ENCODE measurements around the gene RIBC2.
A peak's percentile ranks its signal among the peaks of the same experiment; 100 is the strongest.

Gene RIBC2

GRCh38 chr22:45418056-45418769 lies 4.7 kb downstream of the RIBC2 start:
- Mint-ChIP-seq H3K27ac (no peak overlapping the region), H3K9me3 (no peaks in the 10 kb centered on the region), H3K27me3 (peaks cover 0 to 9% of the 10 kb centered on the region in 2 donors), H3K36me3 (ENCODE audit: insufficient read depth) (peaks cover 3% of the 10 kb centered on the region), H3K4me1 (ENCODE audit: low read depth in 2 of 2) (peaks cover 5 to 8% of the 10 kb centered on the region in 2 donors), H3K4me3 (no peak overlapping the region)
- DNase-seq (no peak), ATAC-seq (replicated peaks) (no peak)

- no peak for ATAC-seq (replicated peaks)
- Mint-ChIP-seq H3K4me1 (ENCODE audit: low read depth in 2 of 2) (peaks cover 1 to 4% of the 10 kb centered on the region in 2 donors), H3K27me3 (peaks cover 0 to 9% of the 10 kb centered on the region in 2 donors), H3K9me3 (no peaks in the 10 kb centered on the region), H3K36me3 (ENCODE audit: insufficient read depth) (peaks cover 3% of the 10 kb centered on the region), H3K27ac (peak overlapping the region in 1 of 2 donors; percentile 20), H3K4me3 (no peak overlapping the region)
- DNase-seq = no peak
Observed at GRCh38 chr22:45418770-45419138, 5.3 kb downstream of the RIBC2 start.

GRCh38 chr22:45420011-45420410 lies 6.5 kb downstream of the RIBC2 start:
- ATAC-seq (replicated peaks) (no peak), DNase-seq (no peak)
- Mint-ChIP-seq H3K4me1 (ENCODE audit: low read depth in 2 of 2) (peaks cover 0 to 1% of the 10 kb centered on the region in 2 donors), H3K27ac (no peak overlapping the region), H3K27me3 (peaks cover 0 to 9% of the 10 kb centered on the region in 2 donors), H3K9me3 (no peaks in the 10 kb centered on the region), H3K36me3 (ENCODE audit: insufficient read depth) (peaks cover 3% of the 10 kb centered on the region), H3K4me3 (no peak overlapping the region)

- Mint-ChIP-seq H3K36me3 (ENCODE audit: insufficient read depth) (peaks cover 2% of the 10 kb centered on the region), H3K9me3 (no peaks in the 10 kb centered on the region), H3K4me3 (no peak overlapping the region), H3K27me3 (peaks cover 0 to 9% of the 10 kb centered on the region in 2 donors), H3K27ac (peak overlapping the region in 1 of 2 donors; percentile 5), H3K4me1 (ENCODE audit: low read depth in 2 of 2) (peaks cover 0 to 1% of the 10 kb centered on the region in 2 donors)
- DNase-seq (no peak), ATAC-seq (replicated peaks) (no peak)
Observed at GRCh38 chr22:45420539-45420938, 7.0 kb downstream of the RIBC2 start.

GRCh38 chr22:45421349-45422055 lies 8.0 kb downstream of the RIBC2 start:
- peaks cover 0 to 1% of the 10 kb centered on the region in 2 donors for H3K4me1 Mint-ChIP-seq (ENCODE audit: low read depth in 2 of 2)
- no peak overlapping the region for H3K4me3 Mint-ChIP-seq
- H3K27ac Mint-ChIP-seq = peak overlapping the region in 1 of 2 donors; percentile 38
- peaks cover 0 to 16% of the 10 kb centered on the region in 2 donors for H3K27me3 Mint-ChIP-seq
- ATAC-seq (replicated peaks) = no peak
- H3K9me3 Mint-ChIP-seq = no peaks in the 10 kb centered on the region
- no peaks in the 10 kb centered on the region for H3K36me3 Mint-ChIP-seq (ENCODE audit: insufficient read depth)
- no peak for DNase-seq

GRCh38 chr22:45422237-45422983 lies 8.9 kb downstream of the RIBC2 start:
- no peak for DNase-seq
- H3K4me3 Mint-ChIP-seq = no peak overlapping the region
- no peak for ATAC-seq (replicated peaks)
- H3K36me3 Mint-ChIP-seq (ENCODE audit: insufficient read depth) = no peaks in the 10 kb centered on the region
- peaks cover 0 to 1% of the 10 kb centered on the region in 2 donors for H3K4me1 Mint-ChIP-seq (ENCODE audit: low read depth in 2 of 2)
- H3K9me3 Mint-ChIP-seq = peaks cover 0 to 2% of the 10 kb centered on the region in 2 donors
- peaks cover 0 to 24% of the 10 kb centered on the region in 2 donors for H3K27me3 Mint-ChIP-seq
- peak overlapping the region in 1 of 2 donors; percentile 38 for H3K27ac Mint-ChIP-seq

GRCh38 chr22:45423524-45423923 lies 10.0 kb downstream of the RIBC2 start:
- peaks cover 0 to 34% of the 10 kb centered on the region in 2 donors for H3K27me3 Mint-ChIP-seq
- H3K9me3 Mint-ChIP-seq = peaks cover 0 to 2% of the 10 kb centered on the region in 2 donors
- no peak overlapping the region for H3K4me3 Mint-ChIP-seq
- no peak overlapping the region for H3K27ac Mint-ChIP-seq
- peaks cover 0 to 1% of the 10 kb centered on the region in 2 donors for H3K4me1 Mint-ChIP-seq (ENCODE audit: low read depth in 2 of 2)
- no peaks in the 10 kb centered on the region for H3K36me3 Mint-ChIP-seq (ENCODE audit: insufficient read depth)
- DNase-seq (no peak), ATAC-seq (replicated peaks) (no peak)

- no peak overlapping the region for H3K4me3 Mint-ChIP-seq
- H3K27ac Mint-ChIP-seq = no peak overlapping the region
- peaks cover 0 to 42% of the 10 kb centered on the region in 2 donors for H3K27me3 Mint-ChIP-seq
- no peak for ATAC-seq (replicated peaks)
- no peaks in the 10 kb centered on the region for H3K36me3 Mint-ChIP-seq (ENCODE audit: insufficient read depth)
- H3K9me3 Mint-ChIP-seq = peaks cover 0 to 2% of the 10 kb centered on the region in 2 donors
- DNase-seq = no peak
- H3K4me1 Mint-ChIP-seq (ENCODE audit: low read depth in 2 of 2) = peaks cover 0 to 1% of the 10 kb centered on the region in 2 donors
Observed at GRCh38 chr22:45424241-45424731, 10.8 kb downstream of the RIBC2 start.

- peaks cover 0 to 44% of the 10 kb centered on the region in 2 donors for H3K27me3 Mint-ChIP-seq
- DNase-seq (no peak), ATAC-seq (replicated peaks) (no peak)
- H3K27ac Mint-ChIP-seq = no peak overlapping the region
- no peak overlapping the region for H3K4me3 Mint-ChIP-seq
- no peaks in the 10 kb centered on the region for H3K36me3 Mint-ChIP-seq (ENCODE audit: insufficient read depth)
- peaks cover 0 to 1% of the 10 kb centered on the region in 2 donors for H3K4me1 Mint-ChIP-seq (ENCODE audit: low read depth in 2 of 2)
- H3K9me3 Mint-ChIP-seq = peaks cover 0 to 2% of the 10 kb centered on the region in 2 donors
Observed at GRCh38 chr22:45425101-45425500, 11.6 kb downstream of the RIBC2 start.

GRCh38 chr22:45425531-45426265 lies 12.2 kb downstream of the RIBC2 start:
- H3K9me3 Mint-ChIP-seq = peaks cover 0 to 2% of the 10 kb centered on the region in 2 donors
- peaks cover 0 to 1% of the 10 kb centered on the region in 2 donors for H3K4me1 Mint-ChIP-seq (ENCODE audit: low read depth in 2 of 2)
- H3K4me3 Mint-ChIP-seq = no peak overlapping the region
- DNase-seq = no peak
- H3K27me3 Mint-ChIP-seq = peaks cover 0 to 44% of the 10 kb centered on the region in 2 donors
- H3K27ac Mint-ChIP-seq = no peak overlapping the region
- H3K36me3 Mint-ChIP-seq (ENCODE audit: insufficient read depth) = no peaks in the 10 kb centered on the region
- ATAC-seq (replicated peaks) = no peak

GRCh38 chr22:45426387-45426786 lies 12.9 kb downstream of the RIBC2 start:
- no peak for DNase-seq
- ATAC-seq (replicated peaks) = no peak
- Mint-ChIP-seq H3K9me3 (peaks cover 0 to 2% of the 10 kb centered on the region in 2 donors), H3K36me3 (ENCODE audit: insufficient read depth) (no peaks in the 10 kb centered on the region), H3K27ac (no peak overlapping the region), H3K4me1 (ENCODE audit: low read depth in 2 of 2) (peaks cover 0 to 1% of the 10 kb centered on the region in 2 donors), H3K4me3 (no peak overlapping the region), H3K27me3 (peaks cover 0 to 44% of the 10 kb centered on the region in 2 donors)

GRCh38 chr22:45427114-45427513 lies 13.6 kb downstream of the RIBC2 start:
- Mint-ChIP-seq H3K27me3 (peaks cover 0 to 36% of the 10 kb centered on the region in 2 donors), H3K36me3 (ENCODE audit: insufficient read depth) (no peaks in the 10 kb centered on the region), H3K4me1 (ENCODE audit: low read depth in 2 of 2) (no peaks in the 10 kb centered on the region), H3K9me3 (peaks cover 0 to 2% of the 10 kb centered on the region in 2 donors), H3K27ac (no peak overlapping the region), H3K4me3 (no peak overlapping the region)
- no peak for DNase-seq
- no peak for ATAC-seq (replicated peaks)

Data from effector memory CD8-positive, alpha-beta T cell (primary cell).